Astrocyte of the spinal cord (primary cell): ENCODE data around the gene RASGRP3.

ENCODE experiments used
- DNase-seq: peaks from one replicate; pipeline ENCODE4 v3.0.0; 2011; ENCODE audit warnings: low read depth, low spot score
- H3K4me3 ChIP-seq: 2 replicates; pipeline ENCODE4 v1.5.1; 2011; ENCODE audit warnings: low read depth, mild to moderate bottlenecking, low read length, moderate library complexity
- CTCF ChIP-seq: IDR thresholded peaks from 2 replicates; pipeline ENCODE4 v1.5.1; 2012; ENCODE audit warnings: low read depth, mild to moderate bottlenecking, low read length, inconsistent platforms
- in situ Hi-C: cut with HindIII; loops from 2 replicates; pipeline ENCODE4 v1.10.0; 2017; ENCODE audit warnings: low sequenced_read_pairs

RASGRP3 gene

GRCh38 chr2:33489835-33490431 is 13.5 kb downstream of the RASGRP3 start:
- in situ Hi-C loops = no loop called here
- TF ChIP-seq CTCF = no peak
- no peak overlapping the region for H3K4me3 ChIP-seq
- DNase-seq = no peak

- DNase-seq = no peak
- no peak overlapping the region for H3K4me3 ChIP-seq
- in situ Hi-C loops = no loop called here
- no peak for TF ChIP-seq CTCF
These were observed 15.1 kb downstream of the RASGRP3 start for GRCh38 chr2:33491441-33492084.

- no peak for DNase-seq
- TF ChIP-seq CTCF = no peak
- in situ Hi-C loops = no loop called here
- no peak overlapping the region for H3K4me3 ChIP-seq
These were observed 16.1 kb downstream of the RASGRP3 start for GRCh38 chr2:33492399-33493134.

- in situ Hi-C loops = no loop called here
- H3K4me3 ChIP-seq = no peak overlapping the region
- no peak for TF ChIP-seq CTCF
- no peak for DNase-seq
These were observed 17.8 kb downstream of the RASGRP3 start for GRCh38 chr2:33494155-33494779.

- DNase-seq = no peak
These were observed 18.6 kb downstream of the RASGRP3 start for GRCh38 chr2:33494877-33495641.

More at GRCh38 chr2:33494877-33495641, 18.6 kb downstream of the RASGRP3 start:
- H3K4me3 ChIP-seq = no peak overlapping the region
- in situ Hi-C loops = no loop called here
- no peak for TF ChIP-seq CTCF
